SKM-1 (cell line): ENCODE data around the gene PTTG1IP2.
"Not testable (repeated sequence)": the region's sequence is repeated elsewhere in the genome, so short reads cannot be mapped to it uniquely, and the experiment has no call there.

ENCODE experiments used
- DNase-seq: peaks from one replicate; lab custom pipeline; 2025; ENCODE audit not compliant: unreplicated experiment; lab: John Stamatoyannopoulos, UW

The PTTG1IP2 gene

DNA sequence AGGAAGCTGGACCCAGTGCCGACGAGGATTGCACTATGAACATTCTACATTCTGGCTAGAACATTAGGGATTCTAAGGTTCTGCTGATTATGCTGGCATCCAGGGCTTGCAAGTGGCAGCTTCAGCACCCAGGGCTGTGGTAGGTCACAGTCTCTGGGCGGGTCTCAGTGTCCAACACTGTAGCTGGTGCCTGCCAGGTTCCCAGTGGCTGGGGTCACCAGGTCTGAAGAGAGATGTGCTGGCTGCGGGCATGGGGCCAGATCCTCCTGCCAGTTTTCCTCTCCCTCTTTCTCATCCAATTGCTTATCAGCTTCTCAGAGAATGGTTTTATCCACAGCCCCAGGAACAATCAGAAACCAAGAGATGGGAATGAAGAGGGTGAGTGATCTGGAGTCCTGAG lies at the start of gene PTTG1IP2:
PTTG1IP2 (plus strand) TSS at position 86 of the 400 bp plus-strand sequence; CDS start at position 234, 148 bp downstream.
- DNase-seq, result no peak

DNA sequence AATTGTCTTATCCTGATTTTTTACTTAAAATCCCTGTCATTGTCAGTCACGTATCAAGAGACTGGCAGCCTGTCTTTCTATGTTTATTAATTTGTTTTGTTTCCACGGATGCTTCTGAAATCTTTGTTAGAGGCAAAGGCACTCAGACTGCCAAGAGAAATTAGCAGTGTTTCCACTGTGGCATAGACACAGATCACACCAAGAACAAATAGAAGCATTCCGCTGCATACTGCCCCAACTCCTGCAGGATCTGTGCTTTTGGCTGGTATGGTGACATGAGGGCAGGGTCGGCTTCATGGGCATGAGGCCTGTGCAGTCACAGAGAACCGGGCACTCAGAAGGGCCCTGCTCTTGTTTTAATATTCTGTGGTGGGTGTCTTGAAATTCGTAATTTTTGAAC lies 47.8 kb upstream of the PTTG1IP2 start:
- DNase-seq, result no peak

- DNase-seq, result no peak
These were observed 44.7 kb upstream of the PTTG1IP2 start for GRCh38 chr7:90424720-90425119.

GRCh38 chr7:90425376-90425775 lies 44.1 kb upstream of the PTTG1IP2 start:
- no peak for DNase-seq

DNA sequence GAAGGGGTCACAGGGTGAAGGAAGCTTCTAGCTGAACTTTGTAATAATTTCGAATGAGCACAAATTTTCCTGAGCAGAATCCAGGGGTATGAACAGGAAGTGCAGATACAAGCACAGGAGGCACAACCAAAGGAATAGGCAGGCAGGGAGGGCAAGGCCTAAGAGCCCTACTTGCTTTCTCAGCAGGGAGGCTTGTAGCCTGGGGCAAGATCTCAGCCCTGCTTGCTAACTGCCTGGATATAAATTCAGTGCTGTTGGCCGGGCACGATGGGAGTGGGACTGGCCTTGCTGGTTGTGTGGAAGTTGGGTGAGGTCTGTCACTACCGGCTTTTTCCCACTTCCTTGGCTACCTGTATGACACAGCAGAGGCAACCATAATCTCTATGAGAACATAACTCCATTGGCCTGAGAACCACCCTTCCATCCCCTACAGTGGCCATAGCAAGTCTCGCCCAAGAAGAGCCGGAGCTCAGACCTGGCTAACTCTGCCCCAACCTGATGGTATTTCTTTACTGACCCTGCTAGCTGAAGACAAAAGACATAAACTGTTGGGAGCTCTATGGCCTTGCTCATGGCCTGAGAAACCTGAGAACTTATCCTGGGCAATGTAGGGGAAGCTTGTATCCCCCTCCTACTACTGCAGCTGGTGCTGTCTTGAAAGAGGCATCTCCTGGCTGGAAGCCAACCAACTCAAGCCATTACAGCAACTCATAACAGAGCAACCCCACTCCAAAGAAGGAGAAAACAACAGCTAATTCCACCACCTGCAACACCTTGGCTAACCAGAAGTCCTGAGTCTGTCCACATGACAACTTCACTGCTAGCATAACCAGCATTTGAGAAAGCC lies 38.6 kb upstream of the PTTG1IP2 start:
- no peak for DNase-seq

DNA sequence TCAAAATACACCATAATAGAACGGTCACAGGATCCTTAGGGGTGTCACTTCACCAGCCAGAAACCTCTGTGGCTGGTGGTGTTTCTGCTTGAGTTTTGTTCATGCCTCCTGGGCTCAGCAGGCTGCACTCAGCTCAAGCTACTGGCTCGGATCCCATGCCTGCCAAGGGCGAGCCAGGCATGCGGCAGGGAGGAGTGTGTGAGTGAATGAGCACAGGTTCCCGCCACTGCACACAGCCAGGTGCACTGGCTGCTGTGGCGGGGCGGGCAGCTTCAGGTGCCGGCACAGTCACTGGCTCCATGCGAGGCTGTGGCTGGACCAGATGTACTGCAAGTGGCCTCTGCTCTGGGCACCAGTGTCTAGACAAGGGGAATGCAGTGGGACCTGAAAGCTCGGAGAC lies 36.7 kb upstream of the PTTG1IP2 start:
- DNase-seq, result no peak

GRCh38 chr7:90433221-90433620 lies 36.2 kb upstream of the PTTG1IP2 start:
- no peak for DNase-seq

- DNase-seq, result no peak
These were observed 23.8 kb upstream of the PTTG1IP2 start for GRCh38 chr7:90445633-90446032.

GRCh38 chr7:90446137-90446899 lies 23.1 kb upstream of the PTTG1IP2 start:
- no peak for DNase-seq

DNA sequence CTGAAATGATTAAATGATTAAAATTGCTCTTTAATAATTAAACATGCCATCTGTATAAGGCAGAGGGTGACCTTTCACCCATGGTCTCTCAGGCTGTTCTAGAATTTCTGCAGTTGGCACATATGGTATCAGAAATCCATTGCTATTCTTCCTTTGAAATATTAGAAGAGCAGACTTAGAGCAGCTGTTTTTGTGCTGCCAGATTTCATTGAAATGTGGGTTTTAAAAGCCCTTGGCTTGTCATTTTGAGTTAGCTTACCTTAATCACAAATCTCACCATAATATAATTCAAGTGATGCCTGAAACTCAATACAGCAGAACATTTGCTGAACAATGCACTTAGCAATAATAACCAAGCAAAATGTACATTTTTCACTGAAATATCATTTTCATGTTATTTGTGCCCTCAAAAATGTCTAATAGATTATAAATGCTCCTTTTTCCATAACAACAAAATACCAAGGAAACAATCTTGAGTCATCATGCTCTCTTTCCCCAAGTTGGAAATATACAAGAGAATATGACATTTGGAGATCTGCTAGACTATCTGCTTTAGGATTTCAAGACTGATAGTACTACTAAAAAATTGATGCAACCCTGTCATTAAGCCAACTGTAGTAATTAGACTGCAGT lies 16.1 kb upstream of the PTTG1IP2 start:
- no peak for DNase-seq

DNA sequence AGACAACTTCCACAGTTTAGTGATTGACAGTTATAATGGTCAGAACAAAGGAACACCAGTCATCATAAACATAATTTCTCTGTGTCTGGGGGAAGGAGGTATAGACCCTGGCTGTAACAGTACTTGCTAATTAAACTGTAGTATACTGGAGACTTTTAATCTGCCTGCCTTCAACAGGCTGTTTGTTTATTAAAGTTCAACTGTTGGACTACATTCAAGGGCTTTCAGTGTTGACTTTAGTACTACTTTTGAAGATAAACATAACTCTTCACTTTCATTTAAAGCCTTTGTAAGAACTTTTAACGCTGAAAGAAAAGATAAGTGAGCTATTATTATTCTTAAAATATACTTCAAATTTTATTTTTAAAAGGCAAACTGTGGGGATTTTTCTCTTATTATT lies 15.5 kb upstream of the PTTG1IP2 start:
- no peak for DNase-seq

GRCh38 chr7:90455163-90456030 lies 14.0 kb upstream of the PTTG1IP2 start:
- peak; percentile 27 for DNase-seq

- no peak for DNase-seq
These were observed 11.3 kb upstream of the PTTG1IP2 start for GRCh38 chr7:90458104-90458503.

GRCh38 chr7:90459888-90460287 lies 9.6 kb upstream of the PTTG1IP2 start:
- DNase-seq, result no peak

GRCh38 chr7:90461219-90461618 lies 8.2 kb upstream of the PTTG1IP2 start:
- no peak for DNase-seq

DNA sequence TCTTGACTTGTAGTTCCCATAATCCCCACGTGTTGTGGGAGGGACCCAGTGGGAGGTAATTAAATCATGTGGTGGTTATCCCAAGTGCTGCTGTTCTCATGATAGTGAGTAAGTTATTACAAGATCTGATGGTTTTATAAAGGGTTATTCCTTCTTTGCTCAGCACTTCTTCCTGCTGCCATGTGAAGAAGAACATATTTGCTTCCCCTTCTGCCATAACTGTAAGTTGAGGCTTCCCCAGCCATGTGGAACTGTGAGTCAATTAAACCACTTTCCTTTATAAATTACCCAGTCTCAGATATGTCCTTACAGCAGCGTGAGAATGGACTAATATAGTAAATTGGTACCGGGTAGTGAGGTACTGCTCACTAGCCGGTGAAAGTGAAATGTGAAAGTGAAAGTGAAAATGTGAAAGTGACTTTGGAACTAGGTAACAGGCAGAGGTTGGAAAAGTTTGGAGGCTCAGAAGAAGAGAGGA lies 6.2 kb upstream of the PTTG1IP2 start:
- not testable (repeated sequence) for DNase-seq

GRCh38 chr7:90465816-90466215 lies 3.6 kb upstream of the PTTG1IP2 start:
- DNase-seq, result no peak

DNA sequence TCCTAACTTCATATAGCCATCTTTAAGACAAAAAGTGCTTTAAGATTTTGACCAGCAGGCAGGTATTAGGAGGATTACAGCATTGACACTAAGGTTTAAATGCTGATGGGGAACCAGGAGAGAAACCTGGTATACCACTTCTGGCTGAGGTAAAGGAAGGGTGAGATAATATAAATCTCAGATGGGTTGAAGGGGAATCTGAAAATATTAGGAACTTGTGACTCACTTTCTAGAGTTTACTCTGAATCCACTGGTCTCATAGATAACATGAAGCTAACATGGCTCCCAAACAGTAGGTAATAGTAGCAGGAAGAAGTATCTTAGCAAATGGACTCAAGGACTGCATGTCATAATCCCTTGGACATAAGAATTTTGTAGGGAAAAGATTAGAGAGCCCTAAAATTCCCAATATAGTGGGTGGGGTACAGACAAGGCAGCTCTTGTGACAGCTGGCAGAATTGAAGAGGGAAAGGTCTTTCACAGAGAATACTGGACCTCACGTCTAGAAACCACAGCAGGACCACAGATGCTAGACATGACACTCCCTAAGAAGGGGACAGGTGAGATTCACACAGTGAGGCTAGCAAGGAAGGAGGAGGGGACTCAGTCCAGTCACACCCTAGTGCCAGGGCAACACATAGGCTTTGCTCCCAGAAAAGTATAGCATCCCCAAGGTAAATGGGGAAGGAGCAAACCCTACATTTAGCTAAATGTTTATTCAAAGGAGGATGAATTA lies 3.5 kb downstream of the PTTG1IP2 start:
- no peak for DNase-seq

GRCh38 chr7:90473814-90474213 lies 4.4 kb downstream of the PTTG1IP2 start:
- no peak for DNase-seq
